Stimulated activated CD4-positive, alpha-beta T cell treated with anti-CD3 and anti-CD28 coated beads, Interleukin-4, amount 100 ng/mL, for 4 hours (primary cell): ENCODE results near the gene DUSP3.

Experiments
- DNase-seq, 2 experiments: peaks; one replicate each; pipeline ENCODE4 v3.0.0-alpha.2; 2020

DUSP3 gene

DNA sequence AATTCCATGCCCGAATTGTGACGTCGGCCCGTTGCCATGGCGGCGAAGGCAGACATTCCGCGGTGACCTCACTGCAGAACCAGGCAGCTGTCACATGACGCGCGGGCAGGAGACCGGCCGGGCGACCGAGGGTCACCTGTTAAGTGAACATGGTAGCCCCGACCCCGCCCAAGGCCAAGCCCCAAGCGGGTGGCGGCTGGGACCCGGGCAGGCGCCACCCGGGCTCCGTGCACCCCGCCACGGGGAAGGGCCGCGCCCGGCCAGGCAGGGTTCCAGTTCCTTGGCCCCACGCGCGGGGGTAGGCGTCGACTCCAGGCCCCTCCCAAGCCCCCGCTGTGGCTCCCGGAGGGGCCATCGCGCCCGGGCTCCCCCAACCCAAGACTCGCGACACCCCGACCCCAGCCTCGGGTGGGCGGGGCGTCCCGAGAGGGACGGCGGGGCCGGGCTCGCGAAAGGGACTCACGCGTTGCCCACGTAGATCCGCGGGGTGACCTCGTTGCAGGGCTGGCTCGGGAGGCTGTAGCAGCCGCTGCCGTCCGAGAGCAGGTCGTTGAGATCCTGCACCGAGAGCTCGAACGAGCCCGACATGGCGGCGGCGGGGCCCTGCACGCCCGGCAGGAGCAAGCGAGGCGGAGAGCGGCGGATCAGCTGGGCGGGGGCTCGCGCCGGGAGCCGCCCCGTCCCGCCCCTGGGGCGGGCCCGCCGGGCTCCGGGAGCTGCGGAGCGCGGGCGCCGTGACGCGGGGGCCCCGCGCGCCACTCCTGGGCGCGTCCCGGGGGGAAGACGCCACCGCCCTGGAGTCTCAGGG lies at the start of gene DUSP3:
TSS of gene DUSP3 (minus strand) at position 641 of the 808 bp plus-strand sequence. CDS start at position 588, 53 bp downstream.
- DNase-seq, result peak; percentile 66 to 71

DNA sequence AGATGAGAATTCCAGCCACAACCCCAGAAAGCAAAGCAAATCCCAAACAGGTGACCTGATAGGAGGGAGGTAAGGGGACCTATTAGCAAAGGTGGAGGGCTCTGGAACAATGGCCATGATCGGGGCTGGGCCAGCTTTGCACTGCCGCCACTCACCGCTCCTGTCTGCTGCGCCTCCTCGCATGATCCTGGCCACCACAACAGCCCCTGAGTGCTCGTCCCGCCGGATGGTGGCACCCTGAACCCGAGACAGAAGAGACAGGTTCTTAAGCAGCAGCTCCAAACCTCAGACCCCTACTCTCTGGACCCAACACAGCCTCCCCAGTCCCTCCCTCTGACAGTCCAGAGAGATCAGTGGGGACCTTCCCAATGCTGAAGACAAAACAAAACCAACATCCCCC lies 48.8 kb upstream of the DUSP3 start:
- no peak for DNase-seq

DNA sequence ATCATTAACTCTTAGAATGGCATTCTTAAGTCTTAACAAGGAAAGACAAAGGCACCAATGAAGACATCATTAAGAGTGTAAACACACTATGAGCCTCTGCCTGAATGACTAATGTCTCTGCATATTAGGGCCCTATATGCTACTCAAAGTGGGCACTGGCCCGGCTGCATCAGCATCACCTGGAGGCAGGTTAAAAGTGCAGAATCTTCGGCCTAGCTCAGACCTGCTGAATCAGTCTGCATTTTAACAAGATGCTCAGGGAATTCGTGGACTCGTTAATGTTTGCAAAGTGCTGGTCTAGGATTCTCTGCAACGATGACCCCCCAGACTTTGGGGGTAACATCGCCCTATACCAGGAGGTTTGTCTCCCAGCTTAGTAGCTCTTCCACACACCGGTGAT lies 47.4 kb upstream of the DUSP3 start:
- DNase-seq, result no peak

DNA sequence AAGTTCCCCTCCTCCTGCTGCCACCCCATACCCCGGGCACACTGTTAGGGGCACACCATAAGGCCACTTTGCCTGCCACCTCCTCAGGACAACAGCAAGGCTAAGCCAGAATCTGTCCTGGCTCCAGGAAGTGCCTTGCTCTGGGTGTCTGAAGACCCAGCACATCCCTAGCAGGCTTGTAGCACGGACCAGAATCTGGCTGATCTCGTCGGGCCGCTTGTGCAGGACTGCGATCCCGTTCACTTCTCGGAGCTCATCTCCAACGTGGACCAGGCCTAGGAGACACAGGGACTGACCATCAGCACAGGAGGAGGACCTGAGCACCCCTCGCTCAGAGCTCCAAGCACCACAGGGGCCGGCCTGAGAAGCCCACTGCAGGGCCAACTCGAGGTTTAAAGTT lies 46.8 kb upstream of the DUSP3 start:
- DNase-seq, result no peak

DNA sequence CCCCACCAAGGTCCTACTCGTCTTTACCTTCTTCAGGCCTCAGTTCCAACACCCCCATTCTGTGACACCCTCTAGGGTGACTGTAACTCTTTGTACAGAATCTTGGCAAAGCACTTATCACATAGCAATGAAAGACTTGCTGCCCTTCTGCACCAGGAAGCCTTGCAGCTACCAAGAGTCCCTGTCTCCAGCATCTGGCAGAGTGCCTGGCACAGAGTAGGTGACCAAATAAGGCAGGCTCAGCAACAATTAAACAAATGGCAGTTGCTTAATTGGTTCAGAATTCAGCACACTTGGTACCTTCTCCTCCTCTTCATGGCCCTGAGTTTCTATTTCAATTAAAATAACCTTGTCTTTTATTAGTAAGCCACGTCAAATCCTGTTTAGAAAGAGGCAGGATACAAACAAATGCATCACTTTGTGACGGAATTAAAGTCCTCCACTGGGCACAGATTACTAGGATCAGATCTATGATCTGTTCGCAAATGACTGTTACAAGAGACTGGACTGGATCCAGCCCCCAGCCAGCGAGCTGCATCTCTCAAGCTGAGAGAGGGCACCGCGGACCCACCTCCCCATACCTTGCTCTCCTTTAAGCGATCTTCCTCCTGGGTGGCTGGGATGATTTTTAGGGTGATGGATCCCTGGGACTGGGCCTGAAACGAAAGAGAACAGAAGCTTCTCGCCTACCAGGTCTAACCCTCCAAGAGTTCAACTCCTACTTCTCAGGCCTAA lies 44.7 kb upstream of the DUSP3 start:
- no peak for DNase-seq

DNA sequence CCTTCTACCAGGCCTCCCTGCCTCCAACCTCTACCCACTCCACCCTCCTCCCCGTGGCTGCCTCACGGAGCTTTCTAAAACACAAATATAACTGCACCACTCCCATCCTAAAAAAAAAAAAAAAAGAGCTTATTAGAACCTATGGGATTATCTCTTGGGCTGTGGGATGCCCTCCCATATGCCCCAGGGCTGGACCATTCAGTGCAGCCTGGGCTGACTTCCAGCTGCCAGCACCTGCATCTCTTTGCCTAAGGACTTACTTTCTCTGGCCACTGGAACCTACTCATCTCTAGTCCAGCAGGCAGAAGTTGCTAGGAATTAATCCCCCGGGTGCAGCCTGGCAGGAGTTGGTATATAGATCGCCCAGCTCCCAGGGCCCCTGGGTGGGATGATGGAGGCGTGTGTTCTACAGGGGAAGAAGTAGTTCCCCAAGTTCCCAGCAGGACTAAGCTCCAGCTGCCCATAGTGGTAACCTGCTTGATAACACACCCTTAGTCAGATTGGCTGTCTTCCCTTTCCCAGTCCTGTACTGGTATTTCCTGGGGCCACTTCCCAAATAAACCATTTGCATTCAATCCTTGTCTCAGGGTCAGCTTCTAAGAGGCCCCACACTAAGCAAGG lies 43.9 kb upstream of the DUSP3 start:
- no peak for DNase-seq

DNA sequence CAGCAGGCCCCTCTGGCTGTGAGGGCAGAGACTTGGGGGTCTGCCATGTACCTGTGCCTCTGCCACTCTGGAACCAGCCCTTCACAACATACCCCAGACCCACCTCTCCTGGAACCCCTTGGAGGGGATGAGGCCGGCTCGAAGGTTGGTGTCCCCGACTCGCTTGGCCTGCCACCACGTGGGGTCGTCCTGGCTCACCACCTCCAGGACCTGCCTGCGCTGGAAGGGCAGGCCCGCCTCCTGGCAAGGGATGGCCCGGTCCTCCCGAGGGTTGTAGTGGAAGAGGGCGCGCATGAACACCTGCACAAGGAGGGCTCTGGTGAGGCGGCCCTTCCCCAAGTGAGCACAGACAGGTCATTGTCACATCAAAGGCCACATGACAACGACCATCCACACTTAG lies 42.0 kb upstream of the DUSP3 start:
- no peak for DNase-seq

DNA sequence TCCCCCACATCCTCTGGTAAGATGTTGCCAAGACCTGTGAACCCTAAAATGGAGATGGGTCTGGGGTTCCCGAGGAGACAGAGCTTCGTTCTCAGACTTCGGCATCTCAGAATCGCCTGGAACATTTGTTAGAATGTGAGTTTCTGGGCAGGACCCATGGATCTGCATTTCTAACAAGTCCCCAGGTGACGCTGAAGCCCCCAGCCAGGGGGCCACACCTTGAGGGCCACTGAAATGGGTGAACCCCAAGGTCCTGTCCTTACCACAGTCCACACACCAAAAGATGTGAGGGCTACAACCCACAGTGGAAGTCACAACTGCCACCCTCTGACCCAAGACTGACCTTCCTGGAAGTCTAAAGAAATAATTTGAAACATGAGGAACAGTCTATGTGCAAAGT lies 40.2 kb upstream of the DUSP3 start:
- DNase-seq, result no peak

DNA sequence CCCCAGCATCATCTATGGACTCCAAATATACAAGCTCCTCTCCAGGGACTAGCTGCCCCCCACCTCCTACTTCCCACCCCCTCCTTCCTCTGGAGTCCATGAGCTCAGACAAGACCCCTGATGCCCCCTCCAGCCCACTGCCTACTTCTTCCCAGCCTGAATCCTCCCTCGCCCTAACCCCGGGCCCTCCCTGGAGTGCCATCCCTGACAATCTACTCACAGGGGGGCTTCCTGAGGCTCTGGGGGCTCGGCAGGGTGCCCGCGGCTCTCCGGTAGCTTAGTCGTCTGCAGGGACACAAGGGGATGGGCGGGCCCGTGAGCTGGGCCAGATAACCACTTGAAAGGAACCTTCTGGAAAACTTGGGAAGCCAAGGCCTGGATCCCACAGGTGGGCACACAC lies 39.0 kb upstream of the DUSP3 start:
- no peak for DNase-seq

DNA sequence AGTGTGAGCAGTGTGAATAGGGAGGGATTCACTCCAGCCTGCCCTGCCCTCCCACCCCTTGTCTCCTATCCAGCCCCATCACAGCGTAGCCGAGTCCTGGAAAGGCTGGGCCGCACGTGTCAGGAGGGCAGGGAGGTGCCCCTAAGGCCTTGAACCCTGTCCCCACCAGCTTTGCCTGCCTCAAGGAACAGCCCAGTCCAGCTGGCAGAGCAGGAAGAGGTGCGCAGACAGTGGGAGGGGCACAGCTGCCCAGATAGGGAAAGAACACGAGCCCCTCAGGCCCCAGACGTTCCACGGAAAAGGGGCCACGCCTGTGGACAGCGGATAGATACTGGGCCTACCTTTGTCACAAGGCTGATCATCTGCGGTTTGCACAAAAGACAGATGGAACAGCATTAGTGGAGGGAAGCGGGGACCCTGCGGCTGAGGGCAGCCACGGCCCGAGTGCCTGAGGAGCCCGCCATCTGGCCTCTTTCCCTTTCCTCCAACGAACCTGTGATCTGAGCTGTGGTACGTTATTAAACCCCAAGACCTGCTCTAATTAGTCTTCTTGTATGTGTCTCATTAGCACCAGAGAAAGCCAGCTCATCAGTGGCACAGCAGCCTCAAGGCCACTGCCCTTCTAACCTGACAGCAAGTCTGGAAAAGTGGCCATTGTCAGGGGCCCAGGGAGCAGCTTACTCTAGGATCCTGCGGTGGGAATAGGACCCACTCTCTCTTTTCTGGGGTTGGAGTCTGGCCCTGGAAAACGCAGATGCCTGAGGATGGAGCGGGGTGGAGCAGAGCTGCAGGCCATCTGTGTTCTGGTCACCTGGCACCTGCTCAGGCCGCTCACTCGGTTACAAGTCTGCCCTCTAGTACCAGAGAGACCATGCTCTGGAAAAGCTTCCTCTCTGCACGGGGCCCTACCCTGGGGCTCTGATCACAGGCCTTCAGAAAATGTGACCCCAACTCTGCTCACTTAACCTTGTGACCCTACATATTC lies 37.9 kb upstream of the DUSP3 start:
- DNase-seq, result no peak

DNA sequence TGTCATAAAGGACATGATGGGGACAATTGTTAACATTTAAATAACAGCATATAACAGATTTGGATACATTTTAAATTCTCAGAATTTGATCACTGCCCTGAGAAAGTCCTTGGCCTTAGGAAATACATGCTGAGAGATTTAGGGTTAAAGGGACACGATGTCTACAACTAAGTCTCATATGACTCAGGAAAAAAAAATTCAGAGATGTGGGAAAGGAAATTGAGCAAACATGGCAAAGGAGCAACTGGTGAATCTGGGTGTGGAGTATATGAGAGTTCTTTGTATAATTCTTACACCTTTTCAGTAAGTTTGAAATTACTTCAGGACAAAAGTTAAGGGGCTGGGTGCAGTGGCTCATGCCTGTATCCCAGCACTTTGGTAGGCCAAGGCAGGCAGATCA lies 35.9 kb upstream of the DUSP3 start:
- no peak for DNase-seq

DNA sequence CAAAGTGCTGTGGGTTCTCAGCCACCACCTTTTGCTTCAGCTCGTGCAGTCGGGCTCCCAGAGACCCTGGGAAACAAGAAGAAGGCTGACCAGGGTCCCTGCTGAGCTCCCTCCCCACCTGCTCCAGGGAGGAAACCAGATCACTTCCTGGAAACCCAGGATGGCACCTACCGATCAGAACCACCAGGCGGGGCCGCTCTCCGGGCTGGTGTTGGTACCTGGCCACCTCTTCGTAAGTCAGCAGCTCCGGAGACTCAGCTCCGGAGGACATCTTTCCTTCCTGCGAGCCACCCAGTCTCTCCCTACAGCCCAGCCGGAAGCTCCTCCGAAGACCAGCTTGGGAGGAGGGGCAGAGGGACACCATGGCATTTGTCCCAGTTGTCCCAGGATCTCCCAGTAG lies 35.2 kb upstream of the DUSP3 start:
- no peak for DNase-seq

DNA sequence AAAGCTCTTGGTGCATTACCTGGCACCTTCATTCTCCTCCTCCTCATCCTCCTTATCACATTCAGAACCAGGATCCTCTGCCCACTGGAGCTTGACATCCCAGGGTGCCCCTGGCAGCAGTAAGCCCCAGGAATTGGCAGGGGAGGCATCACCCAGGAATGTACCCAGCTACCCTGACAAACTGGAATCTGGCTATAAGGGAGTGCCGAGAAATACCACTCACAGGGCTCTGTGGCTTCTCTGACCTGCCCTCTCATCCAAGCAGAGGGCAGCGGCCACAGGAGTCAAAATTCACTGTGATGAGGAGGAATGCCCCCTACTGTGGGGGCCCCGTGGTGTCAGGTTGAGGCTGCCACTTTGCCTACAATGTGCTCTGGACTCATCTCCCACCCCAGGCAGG lies 34.6 kb upstream of the DUSP3 start:
- no peak for DNase-seq

DNA sequence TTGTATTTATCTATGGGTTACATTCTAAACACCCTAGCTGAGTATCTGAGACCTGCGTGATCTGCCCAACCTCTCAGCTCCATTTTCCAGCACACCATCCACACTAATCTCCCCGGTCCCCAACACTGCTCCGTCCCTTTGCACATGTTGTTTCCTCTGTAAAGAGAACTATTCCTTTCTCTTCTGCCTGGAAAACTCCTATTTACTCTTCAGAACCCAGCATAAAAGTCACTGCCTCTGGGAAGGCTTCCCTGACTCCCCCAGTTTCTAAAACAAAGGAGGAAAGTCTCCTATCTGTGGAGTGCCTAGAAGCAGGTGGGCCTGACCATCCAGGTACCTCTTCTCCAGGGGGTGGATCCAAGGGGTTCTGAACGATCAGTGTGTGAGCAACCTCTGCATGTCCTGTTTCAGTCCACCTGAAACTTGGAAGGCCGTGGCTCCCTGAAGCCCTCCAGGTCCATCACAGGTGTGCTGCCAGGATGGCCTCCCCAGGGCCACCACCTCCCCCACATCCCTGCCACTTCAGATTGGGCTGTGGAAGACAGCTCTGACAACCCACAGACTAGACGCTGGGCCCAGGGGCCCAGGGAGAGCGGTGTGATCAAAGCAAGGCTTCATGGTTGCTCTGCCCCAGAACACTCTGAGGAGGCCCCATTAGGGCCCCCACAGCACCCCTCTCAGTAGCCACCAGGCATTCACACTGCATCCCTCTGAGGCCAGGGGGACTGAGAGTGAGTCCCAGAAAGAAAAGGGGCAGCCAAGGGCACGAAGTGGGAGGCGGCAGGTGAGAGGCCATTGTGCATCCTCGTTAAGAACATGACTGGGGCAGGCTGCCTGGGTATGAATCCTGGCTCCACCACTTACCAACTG lies 33.9 kb upstream of the DUSP3 start:
- DNase-seq, result no peak

DNA sequence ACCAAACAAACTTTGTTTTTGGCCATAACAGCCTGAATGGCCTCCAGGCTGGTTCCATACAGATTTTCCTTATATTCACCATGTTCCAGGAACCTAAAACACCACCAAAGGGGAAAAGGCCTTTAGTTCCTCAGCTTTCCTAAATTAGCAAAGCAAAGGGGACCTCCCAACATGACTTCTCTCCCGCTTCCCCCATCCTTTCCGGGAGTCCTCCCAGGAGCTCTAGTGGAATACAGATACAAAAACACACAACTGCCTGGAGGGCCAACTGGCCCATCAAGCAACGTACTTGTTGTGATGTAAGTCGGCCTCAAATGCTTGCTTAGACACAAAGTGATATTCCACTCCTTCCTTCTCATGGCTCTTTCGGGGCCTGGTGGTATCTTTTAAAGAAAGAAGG lies 32.0 kb upstream of the DUSP3 start:
- DNase-seq, result no peak

DNA sequence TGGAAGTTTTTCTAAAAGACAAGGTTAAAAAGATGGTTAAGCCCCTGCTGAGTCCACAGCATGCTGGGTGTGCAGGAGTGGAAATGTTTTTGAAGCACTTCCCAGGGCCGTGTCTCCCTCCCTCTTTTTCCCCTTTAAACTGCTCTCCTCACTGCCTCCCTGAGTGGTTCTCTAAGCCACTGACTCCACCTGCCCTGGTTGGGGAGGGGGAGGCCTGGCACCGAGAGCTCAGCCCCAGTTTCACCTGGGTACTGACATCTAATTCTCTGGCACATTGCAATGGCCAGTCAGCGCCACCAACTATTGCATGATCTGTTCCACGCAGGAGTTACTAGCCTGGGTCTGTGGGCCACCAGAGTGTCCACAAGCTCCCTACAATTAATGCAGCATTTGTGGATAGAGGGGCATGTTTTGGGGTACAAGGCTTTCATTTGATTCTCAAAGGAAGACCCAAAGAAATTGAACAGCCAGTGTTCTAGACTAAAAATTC lies 31.5 kb upstream of the DUSP3 start:
- DNase-seq, result no peak

DNA sequence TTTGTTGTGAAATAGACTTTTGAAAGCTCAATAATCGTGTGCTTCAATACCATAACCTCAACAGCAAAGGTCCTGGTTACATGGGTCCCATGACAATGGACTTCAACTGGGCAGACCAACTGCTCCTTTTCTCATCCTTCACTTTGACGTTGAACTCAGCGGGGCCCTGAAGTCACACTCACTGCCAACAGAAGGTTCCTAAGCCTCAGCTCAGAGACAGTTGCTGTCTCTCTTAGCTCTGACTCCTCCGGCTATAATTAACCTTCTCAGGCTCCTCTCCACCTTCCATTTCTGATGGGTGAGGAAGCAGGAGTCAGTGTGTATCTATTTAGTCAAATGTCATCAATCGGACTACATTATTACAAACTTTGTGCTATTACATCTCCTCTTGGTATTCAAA lies 30.3 kb upstream of the DUSP3 start:
- DNase-seq, result no peak

DNA sequence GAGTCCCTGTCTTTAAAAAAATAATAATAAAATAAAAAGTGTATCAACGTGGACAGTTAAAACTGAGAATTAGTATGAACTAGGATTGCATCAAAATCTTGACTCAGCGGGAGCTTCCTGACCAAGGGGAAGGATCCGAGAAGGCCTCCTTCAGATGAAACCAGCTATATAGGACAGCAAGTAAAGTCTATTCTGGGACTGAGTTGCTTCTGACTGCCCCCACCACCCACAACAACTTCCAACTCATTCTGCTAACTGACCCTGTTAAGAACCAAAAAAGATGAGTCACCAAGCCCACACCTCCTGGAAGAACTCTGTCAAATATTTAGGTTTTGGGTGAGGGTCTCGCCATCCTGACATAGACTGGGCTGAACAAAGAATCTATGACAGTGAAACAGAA lies 29.3 kb upstream of the DUSP3 start:
- no peak for DNase-seq

DNA sequence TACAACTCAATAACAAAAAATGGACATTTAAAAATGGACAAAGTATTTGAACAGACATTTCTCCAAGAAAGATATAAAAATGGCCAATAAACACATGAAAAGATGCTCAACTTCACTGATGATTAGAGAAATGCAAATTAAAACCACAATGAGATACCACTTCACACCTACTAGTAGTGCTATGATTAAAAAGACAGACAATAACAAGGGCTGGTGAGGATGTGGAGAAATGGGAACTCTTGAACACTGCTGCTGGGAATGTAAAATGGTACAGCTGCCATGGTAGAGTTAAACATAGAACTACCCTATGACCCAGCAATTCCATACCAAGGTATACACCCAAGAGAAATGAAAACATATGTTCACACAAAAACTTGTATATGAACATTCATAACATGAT lies 26.3 kb upstream of the DUSP3 start:
- DNase-seq, result no peak

DNA sequence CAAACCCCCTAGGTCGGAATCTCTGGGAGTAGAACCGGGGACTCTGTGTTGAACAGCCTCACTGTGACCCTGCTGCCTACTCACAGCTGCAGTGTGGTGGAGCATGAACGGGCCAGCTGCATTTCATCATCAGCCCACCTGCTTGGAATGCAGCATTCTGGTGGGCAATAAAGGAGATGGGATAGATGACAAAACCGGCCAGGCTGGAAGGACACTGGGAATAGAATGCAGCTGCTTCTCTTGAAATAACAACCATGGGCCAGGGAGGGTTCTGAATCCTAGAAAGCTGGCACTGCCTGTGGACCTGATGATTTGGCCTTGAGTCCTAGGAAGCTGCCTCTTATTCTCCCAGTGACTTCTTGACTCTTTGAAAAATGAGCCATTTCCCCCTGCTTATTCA lies 25.0 kb upstream of the DUSP3 start:
- DNase-seq, result no peak

DNA sequence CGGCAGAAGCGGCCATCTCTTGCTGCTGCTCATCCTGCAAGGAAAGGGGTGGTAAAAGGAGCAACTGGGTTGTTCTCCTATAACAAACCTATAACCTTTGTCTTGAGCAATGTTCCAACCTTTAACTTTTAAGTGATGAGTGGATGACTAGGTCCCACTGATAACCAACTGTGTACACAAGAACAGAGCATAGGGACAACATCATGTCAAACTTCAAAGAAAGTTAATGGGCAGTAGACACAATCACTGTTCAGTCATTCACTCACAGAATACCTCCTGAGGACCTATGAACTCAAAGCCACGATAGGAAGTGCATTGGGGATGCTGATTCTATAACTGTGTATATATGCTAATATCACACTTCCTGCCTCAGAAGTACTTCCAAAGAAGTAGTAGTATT lies 23.1 kb upstream of the DUSP3 start:
- no peak for DNase-seq

DNA sequence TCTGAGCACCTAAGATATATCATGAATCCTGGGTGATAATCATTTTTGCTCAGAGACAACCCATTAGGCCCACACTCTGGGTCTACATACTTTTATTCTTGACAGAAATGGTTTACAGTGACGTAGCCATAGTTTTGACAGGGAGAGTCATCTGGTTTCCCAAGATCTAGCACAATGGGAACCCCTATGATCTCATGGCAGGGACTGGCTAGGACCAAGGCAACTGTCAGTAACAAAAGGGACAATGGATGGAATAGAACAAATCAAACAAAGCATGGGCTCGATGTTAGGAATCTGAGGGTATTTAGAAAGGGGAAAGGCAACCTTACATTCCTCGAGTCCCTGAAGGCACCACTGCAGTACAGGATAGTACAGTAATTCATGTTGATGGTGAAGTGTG lies 22.0 kb upstream of the DUSP3 start:
- DNase-seq, result no peak
